Type B pancreatic cell (in vitro differentiated cells): ENCODE results near the gene SLC35G3. TPM values are rescaled to one million over a fixed set of nuclear protein-coding genes. Genes with fewer than 3 reads are reported as not detected.
"Not testable (repeated sequence)": the region's sequence is repeated elsewhere in the genome, so short reads cannot be mapped to it uniquely, and the experiment has no call there.

Source experiments
- DNase-seq: peaks from one replicate; pipeline ENCODE4 v3.0.0; 2021; ENCODE audit warnings: mixed read lengths; ENCODE audit not compliant: unreplicated experiment; ENCODE audit errors: extremely low spot score
- H3K27ac Mint-ChIP-seq: 2 replicates; pipeline ENCODE4 v1.8.0; 2021; ENCODE audit warnings: mild to moderate bottlenecking, mixed read lengths
- H3K27me3 Mint-ChIP-seq: 2 replicates; pipeline ENCODE4 v1.8.0; 2021; ENCODE audit warnings: mixed read lengths
- H3K36me3 Mint-ChIP-seq: 2 replicates; pipeline ENCODE4 v1.8.0; 2021; ENCODE audit warnings: mixed read lengths
- H3K4me1 Mint-ChIP-seq: one replicate; pipeline ENCODE4 v1.8.0; 2021; ENCODE audit warnings: mixed read lengths; ENCODE audit not compliant: unreplicated experiment
- H3K4me3 Mint-ChIP-seq: 2 replicates; pipeline ENCODE4 v1.8.0; 2021; ENCODE audit warnings: mild to moderate bottlenecking, mixed read lengths
- H3K9me3 Mint-ChIP-seq: 2 replicates; pipeline ENCODE4 v1.8.0; 2021; ENCODE audit warnings: mixed read lengths
- total RNA-seq: library from RNA; stranded (reverse); gene quantifications from 2 replicates; pipeline ENCODE4 v1.2.1, GENCODE V29; 2021; ENCODE audit warnings: low replicate concordance
- TF ChIP-seq, protein P1 (sequence below): fragments of 200-600 bp; sonication (generic); conservative IDR thresholded peaks from 2 replicates; pipeline ENCODE4 v1.5.0; 2021; ENCODE audit warnings: antibody characterized with exemption, mild to moderate bottlenecking

SLC35G3 gene
- total RNA-seq, 1 donor from 2014 or later, result not detected

DNA sequence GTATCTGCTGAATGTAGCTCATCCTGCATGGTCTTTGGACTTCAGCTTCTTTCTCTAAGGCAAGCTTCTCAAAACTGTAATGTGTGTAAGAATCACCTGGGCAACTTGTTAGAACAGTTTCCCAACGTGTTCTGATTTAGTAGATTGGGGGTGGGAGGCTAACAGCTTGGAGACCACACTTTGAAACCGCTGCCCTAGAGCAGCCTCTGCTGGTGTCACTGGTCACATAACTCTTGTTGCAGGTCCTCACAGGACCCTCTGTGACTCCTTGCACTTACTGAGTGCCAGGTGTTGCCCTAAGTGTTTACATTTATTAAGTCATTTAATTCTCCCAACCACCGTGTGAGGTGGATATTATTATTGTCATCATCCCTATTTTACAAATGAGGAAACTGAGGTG, 9.9 kb downstream of the SLC35G3 start:
- Mint-ChIP-seq H3K27me3 (peaks cover 26% of the 10 kb centered on the region), H3K9me3 (no peaks in the 10 kb centered on the region), H3K27ac (no peak overlapping the region), H3K4me3 (no peak overlapping the region), H3K36me3 (no peaks in the 10 kb centered on the region), H3K4me1 (no peaks in the 10 kb centered on the region)
- DNase-seq, result no peak
- TF ChIP-seq, protein P1, sequence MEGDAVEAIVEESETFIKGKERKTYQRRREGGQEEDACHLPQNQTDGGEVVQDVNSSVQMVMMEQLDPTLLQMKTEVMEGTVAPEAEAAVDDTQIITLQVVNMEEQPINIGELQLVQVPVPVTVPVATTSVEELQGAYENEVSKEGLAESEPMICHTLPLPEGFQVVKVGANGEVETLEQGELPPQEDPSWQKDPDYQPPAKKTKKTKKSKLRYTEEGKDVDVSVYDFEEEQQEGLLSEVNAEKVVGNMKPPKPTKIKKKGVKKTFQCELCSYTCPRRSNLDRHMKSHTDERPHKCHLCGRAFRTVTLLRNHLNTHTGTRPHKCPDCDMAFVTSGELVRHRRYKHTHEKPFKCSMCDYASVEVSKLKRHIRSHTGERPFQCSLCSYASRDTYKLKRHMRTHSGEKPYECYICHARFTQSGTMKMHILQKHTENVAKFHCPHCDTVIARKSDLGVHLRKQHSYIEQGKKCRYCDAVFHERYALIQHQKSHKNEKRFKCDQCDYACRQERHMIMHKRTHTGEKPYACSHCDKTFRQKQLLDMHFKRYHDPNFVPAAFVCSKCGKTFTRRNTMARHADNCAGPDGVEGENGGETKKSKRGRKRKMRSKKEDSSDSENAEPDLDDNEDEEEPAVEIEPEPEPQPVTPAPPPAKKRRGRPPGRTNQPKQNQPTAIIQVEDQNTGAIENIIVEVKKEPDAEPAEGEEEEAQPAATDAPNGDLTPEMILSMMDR, result no peak

DNA sequence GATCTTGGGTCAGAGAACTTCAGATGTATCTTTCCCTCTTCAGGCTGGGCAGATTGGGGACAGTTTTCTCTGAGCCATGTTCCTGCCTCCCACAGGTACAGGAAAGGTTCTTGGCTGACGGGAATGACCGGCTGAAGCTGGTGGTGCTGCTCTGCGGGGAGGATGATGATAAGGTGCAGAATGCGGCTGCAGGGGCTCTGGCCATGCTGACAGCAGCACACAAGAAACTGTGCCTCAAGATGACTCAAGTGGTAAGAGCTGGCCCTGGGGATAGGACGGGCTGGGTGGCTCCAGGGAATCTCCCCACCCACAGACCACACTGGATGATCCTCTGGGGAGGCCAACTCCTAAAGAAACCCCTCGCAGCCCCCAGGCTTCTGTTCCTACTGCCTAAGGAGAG, 10.9 kb downstream of the SLC35G3 start:
- Mint-ChIP-seq H3K27me3 (peaks cover 26% of the 10 kb centered on the region), H3K4me1 (no peaks in the 10 kb centered on the region), H3K27ac (no peak overlapping the region), H3K4me3 (no peak overlapping the region), H3K9me3 (no peaks in the 10 kb centered on the region), H3K36me3 (no peaks in the 10 kb centered on the region)
- DNase-seq, result no peak
- TF ChIP-seq, protein P1, result no peak

DNA sequence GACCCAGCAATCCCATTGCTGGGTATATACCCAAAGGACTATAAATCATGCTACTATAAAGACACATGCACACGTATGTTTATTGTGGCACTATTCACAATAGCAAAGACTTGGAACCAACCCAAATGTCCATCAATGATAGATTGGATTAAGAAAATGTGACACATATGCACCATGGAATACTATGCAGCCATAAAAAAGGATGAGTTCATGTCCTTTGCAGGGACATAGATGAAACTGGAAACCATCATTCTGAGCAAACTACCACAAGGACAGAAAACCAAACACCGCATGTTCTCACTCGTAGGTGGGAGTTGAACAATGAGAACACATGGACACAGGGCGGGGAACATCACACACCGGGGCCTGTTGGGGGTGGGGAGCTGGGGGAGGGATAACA, 14.8 kb downstream of the SLC35G3 start:
- not testable (repeated sequence) for DNase-seq, H3K36me3 Mint-ChIP-seq, H3K4me3 Mint-ChIP-seq, H3K4me1 Mint-ChIP-seq, H3K9me3 Mint-ChIP-seq, H3K27ac Mint-ChIP-seq
- H3K27me3 Mint-ChIP-seq, result peaks cover 25% of the 10 kb centered on the region

DNA sequence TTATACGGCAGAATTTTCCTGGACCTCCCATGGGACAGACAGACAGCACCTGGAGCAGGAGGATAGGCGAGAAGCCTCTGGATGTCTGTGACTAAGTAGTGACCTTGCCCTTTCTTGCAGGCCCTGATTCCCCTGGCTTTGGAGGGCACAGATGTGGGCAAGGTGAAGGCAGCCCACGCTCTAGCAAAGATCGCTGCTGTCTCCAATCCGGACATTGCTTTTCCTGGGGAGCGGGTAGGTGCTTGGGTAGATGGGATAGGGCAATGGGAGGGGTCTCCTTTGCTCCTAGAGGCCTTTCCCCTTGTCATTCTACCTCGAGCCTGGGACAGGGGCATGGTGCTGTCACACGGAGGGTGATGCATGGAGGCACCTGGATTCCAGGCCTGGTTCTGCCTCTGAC, 17.3 kb downstream of the SLC35G3 start:
- Mint-ChIP-seq H3K36me3 (no peaks in the 10 kb centered on the region), H3K4me3 (no peak overlapping the region), H3K27ac (no peak overlapping the region), H3K9me3 (no peaks in the 10 kb centered on the region), H3K27me3 (peaks cover 7% of the 10 kb centered on the region), H3K4me1 (no peaks in the 10 kb centered on the region)
- TF ChIP-seq, protein P1, result no peak
- no peak for DNase-seq

DNA sequence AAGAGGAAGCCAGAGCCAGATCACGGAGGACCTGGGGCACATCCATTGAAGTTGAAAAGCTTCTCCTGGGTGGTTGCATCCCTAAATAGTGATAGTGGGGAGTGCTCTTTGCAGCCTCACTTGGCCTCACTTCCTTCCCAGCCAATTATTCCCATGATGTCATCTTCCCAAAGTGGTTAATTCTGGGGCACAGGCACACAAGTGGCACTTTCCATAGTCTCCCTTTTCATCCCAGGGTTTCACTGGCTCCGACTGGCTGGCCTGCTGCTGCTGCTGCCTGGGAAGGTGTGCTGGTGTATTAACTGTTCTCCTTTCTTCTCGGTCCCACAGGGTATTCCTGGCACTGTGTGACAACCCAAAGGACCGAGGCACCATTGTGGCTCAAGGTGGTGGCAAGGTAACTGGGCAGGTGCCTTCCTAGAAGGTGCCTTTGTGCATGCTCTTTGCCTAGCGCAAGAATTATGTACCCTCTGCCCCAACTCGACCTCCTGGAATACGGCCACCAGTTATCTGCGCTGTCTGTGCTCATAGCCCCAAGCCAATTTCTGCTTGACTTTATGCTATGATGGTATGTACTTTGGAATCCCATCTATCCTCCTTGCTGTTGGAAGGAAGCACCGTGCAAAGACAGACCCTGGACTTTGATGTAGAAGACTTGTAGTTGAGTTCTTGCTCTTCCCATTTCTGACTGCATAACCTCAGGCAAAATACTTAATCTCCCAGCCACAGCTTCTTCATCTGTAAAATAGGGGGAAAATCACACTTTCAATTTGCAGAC, 18.4 kb downstream of the SLC35G3 start:
- Mint-ChIP-seq H3K4me1 (no peaks in the 10 kb centered on the region), H3K36me3 (no peaks in the 10 kb centered on the region), H3K27ac (no peak overlapping the region), H3K27me3 (peaks cover 7% of the 10 kb centered on the region), H3K4me3 (no peak overlapping the region), H3K9me3 (no peaks in the 10 kb centered on the region)
- TF ChIP-seq, protein P1, result no peak
- no peak for DNase-seq

DNA sequence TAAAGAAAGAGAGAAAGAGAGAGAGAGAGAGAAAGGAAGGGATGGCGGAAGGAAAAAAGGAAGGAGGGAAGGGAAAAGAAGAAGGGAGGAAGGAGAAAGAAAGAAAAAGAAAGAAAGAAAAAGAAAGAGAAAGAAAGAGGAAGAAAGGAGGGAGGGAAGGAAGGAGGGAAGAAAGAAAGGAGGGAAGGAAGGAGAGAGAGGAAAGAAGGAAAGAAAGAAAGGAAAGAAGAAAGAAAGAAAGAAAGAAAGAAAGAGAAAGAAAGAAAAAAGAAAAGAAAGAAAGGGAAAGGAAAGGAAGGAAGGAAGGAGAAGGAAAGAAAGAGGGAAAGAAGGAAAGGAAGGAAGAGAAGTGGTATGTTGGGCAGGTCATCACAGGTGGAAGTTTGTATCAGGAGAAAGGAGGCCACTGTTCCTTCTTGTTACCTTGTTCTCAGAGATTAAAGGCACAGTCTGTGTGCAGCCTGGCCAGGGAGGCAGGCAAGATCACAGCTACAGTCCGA, 19.3 kb downstream of the SLC35G3 start:
- H3K36me3 Mint-ChIP-seq, result no peaks in the 10 kb centered on the region
- no peak for DNase-seq
- peaks cover 7% of the 10 kb centered on the region for H3K27me3 Mint-ChIP-seq
- TF ChIP-seq, protein P1, result no peak
- no peak overlapping the region for H3K27ac Mint-ChIP-seq
- no peak overlapping the region for H3K4me3 Mint-ChIP-seq
- no peaks in the 10 kb centered on the region for H3K9me3 Mint-ChIP-seq
- H3K4me1 Mint-ChIP-seq, result no peaks in the 10 kb centered on the region

DNA sequence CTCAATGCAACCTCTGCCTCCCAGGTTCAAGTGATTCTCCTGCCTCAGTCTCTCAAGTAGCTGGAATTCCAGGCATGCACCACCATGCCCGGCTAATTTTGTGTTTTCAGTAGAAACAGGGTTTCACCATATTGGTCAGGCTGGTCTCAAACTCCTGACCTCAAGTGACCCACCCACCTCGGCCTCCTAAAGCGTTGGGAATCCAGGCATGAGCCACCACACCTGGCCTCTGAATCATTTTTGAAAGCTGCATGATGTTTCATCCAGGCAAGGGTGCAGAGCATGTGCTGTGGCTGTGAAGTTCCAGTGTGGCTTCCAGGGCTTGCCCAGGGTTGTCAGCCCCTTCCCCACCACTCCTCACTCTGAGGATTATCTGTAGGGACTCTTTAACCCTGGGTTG, 21.9 kb downstream of the SLC35G3 start:
- H3K4me3 Mint-ChIP-seq, H3K4me1 Mint-ChIP-seq, H3K27ac Mint-ChIP-seq, H3K27me3 Mint-ChIP-seq, DNase-seq, H3K36me3 Mint-ChIP-seq, H3K9me3 Mint-ChIP-seq: not testable (repeated sequence)
